A673 (cell line): ENCODE data around the gene KIDINS220. TPM values are rescaled to one million over a fixed set of nuclear protein-coding genes. Genes with fewer than 3 reads are reported as not detected.

ENCODE experiments used
- BruUV-seq: library from RNA; stranded (reverse); fragments of 400-500 nt; replicated peaks from 2 replicates; lab custom pipeline; 2021; lab: Mats Ljungman, UMichigan
- CTCF ChIA-PET: fragments of 300-600 bp; sonication (Branson Sonifier 250); formaldehyde crosslinking; loops from one replicate; lab custom pipeline; 2022; ENCODE audit warnings: antibody characterized with exemption; lab: Charles Lee
- POLR2A ChIA-PET: fragments of 300-600 bp; sonication (Branson Sonifier 250); formaldehyde crosslinking; loops from one replicate; lab custom pipeline; 2022; ENCODE audit warnings: antibody characterized with exemption; ENCODE audit not compliant: low non-redundant PET; lab: Charles Lee
- DNase-seq: peaks from one replicate; pipeline ENCODE4 v3.0.0-alpha.2; 2015; ENCODE audit warnings: low spot score
- H3K27ac ChIP-seq: fragments of 200-600 bp; sonication (generic); 2 replicates; pipeline ENCODE4 v1.5.1; 2016; ENCODE audit warnings: mixed run types, low read depth, mild to moderate bottlenecking, mixed read lengths, antibody characterized with exemption, low read length; ENCODE audit not compliant: poor library complexity, severe bottlenecking
- H3K27me3 ChIP-seq: fragments of 200-600 bp; sonication (generic); replicated peaks from 2 replicates; pipeline ENCODE4 v1.6.1; 2017; ENCODE audit warnings: mixed run types, low read depth, mild to moderate bottlenecking, mixed read lengths, antibody characterized with exemption, low read length; ENCODE audit not compliant: insufficient read depth, poor library complexity
- H3K36me3 ChIP-seq: fragments of 200-600 bp; sonication (generic); 2 replicates; pipeline ENCODE4 v1.6.1; 2016; ENCODE audit warnings: mixed run types, mild to moderate bottlenecking, mixed read lengths, antibody characterized with exemption, low read length; ENCODE audit not compliant: insufficient read depth, poor library complexity, severe bottlenecking
- H3K4me1 ChIP-seq: fragments of 200-600 bp; sonication (generic); 2 replicates; pipeline ENCODE4 v1.6.1; 2017; ENCODE audit warnings: mixed run types, mild to moderate bottlenecking, mixed read lengths, antibody characterized with exemption, low read length; ENCODE audit not compliant: insufficient read depth, poor library complexity, severe bottlenecking
- H3K4me3 ChIP-seq: fragments of 200-600 bp; sonication (generic); 2 replicates; pipeline ENCODE4 v1.5.1; 2016; ENCODE audit warnings: low read depth, mixed run types, mild to moderate bottlenecking, mixed read lengths, low read length; ENCODE audit not compliant: poor library complexity, severe bottlenecking
- H3K9me3 ChIP-seq: fragments of 200-600 bp; sonication (generic); 2 replicates; pipeline ENCODE4 v1.6.1; 2016; ENCODE audit warnings: mixed run types, low read depth, mild to moderate bottlenecking, mixed read lengths, antibody characterized with exemption, low read length; ENCODE audit not compliant: poor library complexity, severe bottlenecking
- EZH2 ChIP-seq: fragments of 200-600 bp; sonication (generic); IDR thresholded peaks from 2 replicates; pipeline ENCODE4 v1.6.1; 2017; ENCODE audit warnings: borderline replicate concordance, low read depth, mild to moderate bottlenecking, mixed read lengths, antibody characterized with exemption, low read length; ENCODE audit not compliant: poor library complexity, severe bottlenecking
- intact Hi-C: fragments of 100-400 bp; cut with micrococcal nuclease; formaldehyde crosslinking; loops from one replicate; pipeline ENCODE4 v1.10.0; 2022; ENCODE audit not compliant: unreplicated experiment
- total RNA-seq: library from RNA; stranded (reverse); gene quantifications from 2 replicates; pipeline ENCODE4 v1.2.3, GENCODE V29; 2021
- TF ChIP-seq, protein P1 (sequence below): fragments of 300-800, 200-600 bp; sonication (generic); conservative IDR thresholded peaks from 2 replicates; pipeline ENCODE4 v1.5.1; 2017; ENCODE audit warnings: low read depth, mild to moderate bottlenecking, antibody characterized with exemption, low read length, moderate library complexity, mixed read lengths

The KIDINS220 gene
- total RNA-seq, 1 experiment from 2014 or later = 46.4 TPM

- peaks cover 12% of the 10 kb centered on the region for H3K4me1 ChIP-seq
- BruUV-seq = no TSS peak
- H3K36me3 ChIP-seq = peaks cover 11% of the 10 kb centered on the region
- H3K4me3 ChIP-seq = no peak overlapping the region
- CTCF ChIA-PET = no interaction called here
- no peak for DNase-seq
- POLR2A ChIA-PET = no interaction called here
- no peaks in the 10 kb centered on the region for H3K9me3 ChIP-seq
- intact Hi-C loops = no loop called here
- H3K27me3 ChIP-seq = no peaks in the 10 kb centered on the region
- TF ChIP-seq EZH2 = no peak
- TF ChIP-seq, protein P1, sequence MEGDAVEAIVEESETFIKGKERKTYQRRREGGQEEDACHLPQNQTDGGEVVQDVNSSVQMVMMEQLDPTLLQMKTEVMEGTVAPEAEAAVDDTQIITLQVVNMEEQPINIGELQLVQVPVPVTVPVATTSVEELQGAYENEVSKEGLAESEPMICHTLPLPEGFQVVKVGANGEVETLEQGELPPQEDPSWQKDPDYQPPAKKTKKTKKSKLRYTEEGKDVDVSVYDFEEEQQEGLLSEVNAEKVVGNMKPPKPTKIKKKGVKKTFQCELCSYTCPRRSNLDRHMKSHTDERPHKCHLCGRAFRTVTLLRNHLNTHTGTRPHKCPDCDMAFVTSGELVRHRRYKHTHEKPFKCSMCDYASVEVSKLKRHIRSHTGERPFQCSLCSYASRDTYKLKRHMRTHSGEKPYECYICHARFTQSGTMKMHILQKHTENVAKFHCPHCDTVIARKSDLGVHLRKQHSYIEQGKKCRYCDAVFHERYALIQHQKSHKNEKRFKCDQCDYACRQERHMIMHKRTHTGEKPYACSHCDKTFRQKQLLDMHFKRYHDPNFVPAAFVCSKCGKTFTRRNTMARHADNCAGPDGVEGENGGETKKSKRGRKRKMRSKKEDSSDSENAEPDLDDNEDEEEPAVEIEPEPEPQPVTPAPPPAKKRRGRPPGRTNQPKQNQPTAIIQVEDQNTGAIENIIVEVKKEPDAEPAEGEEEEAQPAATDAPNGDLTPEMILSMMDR = no peak
- H3K27ac ChIP-seq = no peak overlapping the region
Measured at GRCh38 chr2:8806885-8807704, 30.3 kb downstream of the KIDINS220 start.

DNA sequence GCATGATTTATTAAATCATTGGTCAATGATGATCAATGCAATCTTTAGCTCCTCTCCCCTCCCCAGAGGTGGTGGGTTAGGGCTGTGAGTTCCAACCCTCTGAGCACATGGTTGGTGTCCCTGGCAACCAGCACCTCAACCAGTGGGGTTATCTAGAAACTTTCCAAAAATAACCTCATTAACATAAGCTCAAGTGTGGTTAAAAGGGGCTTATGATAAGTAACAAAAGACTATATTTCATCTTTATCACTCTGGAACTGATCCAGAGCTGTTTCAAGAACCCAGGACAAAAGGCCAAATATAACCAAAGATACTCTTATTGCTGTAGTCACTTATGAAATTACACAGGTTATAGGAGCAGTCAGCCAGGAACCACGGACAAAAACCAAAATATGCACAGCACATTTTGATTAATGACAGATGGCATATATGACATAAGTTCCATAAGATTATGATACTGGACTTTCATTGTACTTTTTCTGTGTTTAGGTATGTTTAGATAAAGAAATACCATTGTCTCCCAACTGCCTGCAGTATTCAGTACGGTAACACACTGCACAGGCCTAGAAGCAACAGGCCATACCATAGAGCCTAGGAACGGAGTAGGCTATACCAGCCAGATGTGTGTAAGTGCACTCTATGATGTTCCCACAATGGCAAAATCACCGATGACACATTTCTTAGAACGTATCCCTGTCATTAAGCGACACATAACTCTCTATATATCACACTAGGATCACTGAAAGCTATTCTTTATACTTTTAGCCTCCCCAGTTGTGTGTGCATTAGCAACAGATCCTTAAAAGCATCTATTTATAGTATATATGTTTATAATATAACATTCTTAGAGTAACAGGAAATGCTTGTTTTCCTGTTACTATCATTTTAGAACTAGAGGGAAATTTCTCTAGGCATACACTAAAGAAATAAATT is 31.9 kb downstream of the KIDINS220 start:
- Histone ChIP-seq H3K4me3 (no peak overlapping the region), H3K9me3 (no peaks in the 10 kb centered on the region), H3K27me3 (no peaks in the 10 kb centered on the region), H3K4me1 (peaks cover 12% of the 10 kb centered on the region), H3K36me3 (peaks cover 11% of the 10 kb centered on the region), H3K27ac (no peak overlapping the region)
- TF ChIP-seq EZH2 = no peak
- TF ChIP-seq, protein P1 = no peak
- CTCF ChIA-PET = no interaction called here
- intact Hi-C loops = no loop called here
- DNase-seq = peak; percentile 37
- POLR2A ChIA-PET = no interaction called here
- no TSS peak for BruUV-seq

DNA sequence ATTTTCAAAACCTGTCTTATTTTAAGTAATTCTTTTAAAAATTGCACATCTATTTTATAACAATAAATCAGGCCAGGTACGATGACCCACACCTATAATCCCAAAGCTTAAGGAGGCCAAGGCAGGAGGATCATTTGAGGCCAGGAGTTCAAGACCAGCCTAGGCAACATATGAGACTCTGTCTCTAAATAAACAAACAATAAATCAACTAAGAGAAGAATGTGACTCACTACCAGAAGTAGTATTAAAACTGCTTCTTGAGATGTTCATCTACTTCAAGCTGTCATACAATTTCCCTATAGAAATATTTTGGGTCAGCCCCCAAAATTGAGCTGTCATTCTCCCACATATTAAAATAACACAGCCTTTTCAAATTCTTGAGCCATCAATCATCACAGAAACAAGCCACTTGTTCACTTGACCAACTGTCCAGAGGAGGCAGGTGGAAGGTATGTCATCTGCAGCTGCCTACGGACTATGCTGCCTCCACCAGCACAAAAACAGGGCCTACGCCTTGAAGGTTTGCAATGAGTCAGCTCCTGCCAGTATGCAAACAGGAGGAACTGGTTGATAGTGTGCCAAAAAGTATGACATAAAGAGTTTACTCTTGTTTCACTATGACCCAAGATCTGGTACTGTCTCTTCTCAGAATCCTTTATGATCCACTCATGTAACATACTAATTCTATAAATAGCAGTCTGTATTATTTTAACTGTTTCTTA is 33.6 kb downstream of the KIDINS220 start:
- CTCF ChIA-PET = no interaction called here
- POLR2A ChIA-PET = no interaction called here
- TF ChIP-seq EZH2 = no peak
- TF ChIP-seq, protein P1 = no peak
- peak; percentile 52 for DNase-seq
- Histone ChIP-seq H3K9me3 (no peaks in the 10 kb centered on the region), H3K4me3 (no peak overlapping the region), H3K27ac (no peak overlapping the region), H3K4me1 (peaks cover 12% of the 10 kb centered on the region), H3K36me3 (peaks cover 6% of the 10 kb centered on the region), H3K27me3 (no peaks in the 10 kb centered on the region)
- no TSS peak for BruUV-seq
- intact Hi-C loops = no loop called here
